SK-N-SH (cell line): ENCODE measurements around the gene PDIA5. TPM values are rescaled to one million over a fixed set of nuclear protein-coding genes. Genes with fewer than 3 reads are reported as not detected.

ENCODE experiments used
- CTCF ChIA-PET: fragments of 300-600, 350-600 bp; formaldehyde crosslinking; extraction: SDS; loops from one replicate; lab custom pipeline; 2021; lab: Yijun Ruan, JAX
- POLR2A ChIA-PET: fragments of 350-600 bp; sonication (Branson Sonifier 250); formaldehyde crosslinking; extraction: SDS; loops from one replicate; lab custom pipeline; 2020; ENCODE audit warnings: antibody characterized with exemption, inconsistent platforms; lab: Yijun Ruan, JAX
- DNase-seq: peaks from one replicate; pipeline ENCODE4 v3.0.0; 2012
- H2AFZ ChIP-seq: fragments of 200-600 bp; sonication (generic); 2 replicates; pipeline ENCODE4 v1.8.1; 2016; ENCODE audit warnings: antibody characterized with exemption, mild to moderate bottlenecking, low read depth
- H3F3A ChIP-seq: fragments of 200-600 bp; sonication (generic); replicated peaks from 2 replicates; pipeline ENCODE3; 2016; ENCODE audit warnings: antibody characterized with exemption, mild to moderate bottlenecking; ENCODE audit not compliant: insufficient read depth
- H3K27ac ChIP-seq, 2 experiments: fragments of 200-500 bp in 1 of 2; fragments of 200-600 bp in 1 of 2; sonication (Bioruptor generic) in 1 of 2; sonication (generic), shearing (Covaris generic) in 1 of 2; 2 replicates each; pipeline versions ENCODE4 v1.5.1 to v1.6.1; 2014 to 2016; ENCODE audit warnings: low read depth in 2 of 2, inconsistent platforms in 1 of 2, low read length in 1 of 2, mild to moderate bottlenecking in 1 of 2, mixed read lengths in 1 of 2
- H3K27me3 ChIP-seq: fragments of 200-600 bp; sonication (generic), shearing (Covaris generic); 2 replicates; pipeline ENCODE4 v1.6.1; 2016; ENCODE audit warnings: mixed run types; ENCODE audit not compliant: insufficient read depth
- H3K36me3 ChIP-seq, 2 experiments: fragments of 200-500 bp in 1 of 2; fragments of 200-600 bp in 1 of 2; sonication (Bioruptor generic) in 1 of 2; sonication (generic) in 1 of 2; replicated peaks in 1 of 2; 2 replicates each; pipeline versions ENCODE3 to v1.5.1; 2014 to 2016; ENCODE audit warnings: low read length in 1 of 2, mild to moderate bottlenecking in 1 of 2; ENCODE audit not compliant: insufficient read depth in 2 of 2, control insufficient read depth in 1 of 2
- H3K4me1 ChIP-seq, 2 experiments: fragments of 200-500 bp in 1 of 2; fragments of 200-600 bp in 1 of 2; sonication (Bioruptor generic) in 1 of 2; sonication (generic), shearing (Covaris generic) in 1 of 2; 2 replicates each; pipeline versions ENCODE4 v1.5.1 to v1.6.1; 2014 to 2016; ENCODE audit warnings: low read depth in 1 of 2, low read length in 1 of 2, mixed run types in 1 of 2; ENCODE audit not compliant: insufficient read depth in 2 of 2, control insufficient read depth in 1 of 2
- H3K4me2 ChIP-seq: fragments of 200-600 bp; sonication (generic), shearing (Covaris generic); 2 replicates; pipeline ENCODE4 v1.6.1; 2017; ENCODE audit warnings: mixed run types
- H3K4me3 ChIP-seq, 2 experiments: fragments of 200-500 bp in 1 of 2; fragments of 200-600 bp in 1 of 2; sonication (Bioruptor generic) in 1 of 2; sonication (generic), shearing (Covaris generic) in 1 of 2; 2 replicates each; pipeline versions ENCODE4 v1.5.1 to v1.8.1; 2014 to 2016; ENCODE audit warnings: low read depth in 2 of 2, inconsistent platforms in 1 of 2, low read length in 1 of 2, mild to moderate bottlenecking in 1 of 2, mixed read lengths in 1 of 2, moderate library complexity in 1 of 2
- H3K79me2 ChIP-seq: fragments of 200-600 bp; sonication (generic); 2 replicates; pipeline ENCODE4 v1.8.1; 2017; ENCODE audit warnings: mild to moderate bottlenecking; ENCODE audit not compliant: insufficient read depth
- H3K9ac ChIP-seq: fragments of 200-600 bp; sonication (generic); 2 replicates; pipeline ENCODE4 v1.6.1; 2017; ENCODE audit warnings: mixed run types
- H3K9me2 ChIP-seq: fragments of 200-600 bp; sonication (generic); 2 replicates; pipeline ENCODE4 v1.6.1; 2017; ENCODE audit warnings: mixed run types
- H3K9me3 ChIP-seq: fragments of 200-600 bp; sonication (generic); 2 replicates; pipeline ENCODE4 v1.6.1; 2017; ENCODE audit warnings: mixed run types, mild to moderate bottlenecking, moderate library complexity
- H4K20me1 ChIP-seq: fragments of 200-600 bp; sonication (generic); 2 replicates; pipeline ENCODE4 v1.6.1; 2017; ENCODE audit warnings: mild to moderate bottlenecking, mixed run types; ENCODE audit not compliant: insufficient read depth
- CTCF ChIP-seq: fragments of 200-600 bp; sonication (generic); IDR thresholded peaks from 2 replicates; pipeline ENCODE4 v1.6.1; 2017; ENCODE audit warnings: antibody characterized with exemption, mild to moderate bottlenecking, moderate library complexity
- ELF1 ChIP-seq: IDR thresholded peaks from 2 replicates; pipeline ENCODE4 v1.4.0; 2012
- FOSL2 ChIP-seq: IDR thresholded peaks from 2 replicates; pipeline ENCODE4 v1.4.0; 2012; ENCODE audit warnings: low read depth, mild to moderate bottlenecking, moderate library complexity, borderline replicate concordance
- GABPA ChIP-seq: IDR thresholded peaks from 2 replicates; pipeline ENCODE4 v1.4.0; 2012; ENCODE audit warnings: low read depth, mild to moderate bottlenecking
- GATA2 ChIP-seq: sonication (generic); formaldehyde crosslinking; IDR thresholded peaks from 2 replicates; pipeline ENCODE4 v1.5.0; 2020; ENCODE audit warnings: mild to moderate bottlenecking, missing genetic modification reagents
- MEF2A ChIP-seq: IDR thresholded peaks from 2 replicates; pipeline ENCODE4 v1.4.0; 2012; ENCODE audit warnings: low read depth, borderline replicate concordance
- POLR2AphosphoS5 ChIP-seq: IDR thresholded peaks from 2 replicates; pipeline ENCODE4 v1.6.1; 2012; ENCODE audit warnings: low read depth, low read length
- RCOR1 ChIP-seq: fragments of 150-350 bp; IDR thresholded peaks from 2 replicates; pipeline ENCODE4 v1.6.1; 2017; ENCODE audit warnings: antibody characterized with exemption, low read length
- RFX5 ChIP-seq: IDR thresholded peaks from 2 replicates; pipeline ENCODE4 v1.6.1; 2012; ENCODE audit warnings: mild to moderate bottlenecking, improper control_type of control experiment, low read length
- RXRA ChIP-seq: IDR thresholded peaks from 2 replicates; pipeline ENCODE4 v1.4.0; 2012; ENCODE audit warnings: low read depth, mild to moderate bottlenecking, borderline replicate concordance
- TAF1 ChIP-seq: IDR thresholded peaks from 2 replicates; pipeline ENCODE4 v1.6.1; 2012; ENCODE audit warnings: low read depth, mild to moderate bottlenecking, low read length, moderate library complexity, borderline replicate concordance
- TCF12 ChIP-seq: IDR thresholded peaks from 2 replicates; pipeline ENCODE4 v1.4.0; 2012
- TEAD4 ChIP-seq: IDR thresholded peaks from 2 replicates; pipeline ENCODE4 v1.4.0; 2012; ENCODE audit warnings: mild to moderate bottlenecking, borderline replicate concordance; ENCODE audit not compliant: insufficient read depth
- WGBS: methylation state at CpG from one replicate; pipeline ENCODE4 v1.1.6; 2017; ENCODE audit warnings: low lambda C conversion rate; 5-methylcytosine and 5-hydroxymethylcytosine counted together
- polyA plus RNA-seq, 3 experiments: library from polyadenylated mRNA; depleted of rRNA; stranded (reverse); fragments of >200 nt; gene quantifications; 2 replicates each; pipeline ENCODE4 v1.2.3, GENCODE V29; 2012
- TF ChIP-seq, protein P1 (sequence below): fragments of 150-350 bp; IDR thresholded peaks from 2 replicates; pipeline ENCODE4 v1.6.1; 2017; ENCODE audit warnings: antibody characterized with exemption, low read length, low read depth, borderline replicate concordance
- TF ChIP-seq, protein P2 (sequence below): fragments of 150-350 bp; IDR thresholded peaks from 2 replicates; pipeline ENCODE4 v1.6.1; 2016; ENCODE audit warnings: mild to moderate bottlenecking, low read depth, low read length

PDIA5 gene
- polyA plus RNA-seq, 1 of the 3 experiments (the other 2 are of a cell fraction) = 28.6 TPM

- ChIA-PET POLR2A (no interaction called here), CTCF (interaction anchor here (1.5 kb wide), 1 partner anchor 32 kb away, joined by 5 read pairs; no protein-coding TSS in a partner anchor)
- no peak overlapping the region for H2AFZ ChIP-seq
- no peaks in the 10 kb centered on the region for H3K9me3 ChIP-seq
- H3K27me3 ChIP-seq = no peaks in the 10 kb centered on the region; the same call in 1 of the 2 replicates
- H3K27ac ChIP-seq = no peak overlapping the region
- H4K20me1 ChIP-seq = no peaks in the 10 kb centered on the region
- no peak overlapping the region for H3K4me2 ChIP-seq
- H3K36me3 ChIP-seq = no peaks in the 10 kb centered on the region
- H3K4me1 ChIP-seq = peaks cover 0 to 4% of the 10 kb centered on the region in 2 experiments; a peak in 1 of 4 replicates
- no peaks in the 10 kb centered on the region for H3K79me2 ChIP-seq
- no peak overlapping the region for H3K4me3 ChIP-seq
- no peak for DNase-seq
- TF ChIP-seq MEF2A = no peak
- no peak for TF ChIP-seq TEAD4
- TF ChIP-seq RFX5 = no peak
- TF ChIP-seq ELF1 = no peak
- TF ChIP-seq, protein P1, sequence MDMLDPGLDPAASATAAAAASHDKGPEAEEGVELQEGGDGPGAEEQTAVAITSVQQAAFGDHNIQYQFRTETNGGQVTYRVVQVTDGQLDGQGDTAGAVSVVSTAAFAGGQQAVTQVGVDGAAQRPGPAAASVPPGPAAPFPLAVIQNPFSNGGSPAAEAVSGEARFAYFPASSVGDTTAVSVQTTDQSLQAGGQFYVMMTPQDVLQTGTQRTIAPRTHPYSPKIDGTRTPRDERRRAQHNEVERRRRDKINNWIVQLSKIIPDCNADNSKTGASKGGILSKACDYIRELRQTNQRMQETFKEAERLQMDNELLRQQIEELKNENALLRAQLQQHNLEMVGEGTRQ = no peak
- no peak for TF ChIP-seq FOSL2
- TF ChIP-seq TAF1 = no peak
- TF ChIP-seq GABPA = no peak
- TF ChIP-seq POLR2AphosphoS5 = no peak
- no peak for TF ChIP-seq TCF12
- no peak for TF ChIP-seq CTCF
- TF ChIP-seq, protein P2, sequence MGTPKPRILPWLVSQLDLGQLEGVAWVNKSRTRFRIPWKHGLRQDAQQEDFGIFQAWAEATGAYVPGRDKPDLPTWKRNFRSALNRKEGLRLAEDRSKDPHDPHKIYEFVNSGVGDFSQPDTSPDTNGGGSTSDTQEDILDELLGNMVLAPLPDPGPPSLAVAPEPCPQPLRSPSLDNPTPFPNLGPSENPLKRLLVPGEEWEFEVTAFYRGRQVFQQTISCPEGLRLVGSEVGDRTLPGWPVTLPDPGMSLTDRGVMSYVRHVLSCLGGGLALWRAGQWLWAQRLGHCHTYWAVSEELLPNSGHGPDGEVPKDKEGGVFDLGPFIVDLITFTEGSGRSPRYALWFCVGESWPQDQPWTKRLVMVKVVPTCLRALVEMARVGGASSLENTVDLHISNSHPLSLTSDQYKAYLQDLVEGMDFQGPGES = no peak
- TF ChIP-seq, all 33 proteins: peak for 0
- H3F3A ChIP-seq = no peaks in the 10 kb centered on the region
- no peak overlapping the region for H3K9ac ChIP-seq
- H3K9me2 ChIP-seq = no peaks in the 10 kb centered on the region
Observed at GRCh38 chr3:123060054-123060453, 6.8 kb upstream of the PDIA5 start.

DNA sequence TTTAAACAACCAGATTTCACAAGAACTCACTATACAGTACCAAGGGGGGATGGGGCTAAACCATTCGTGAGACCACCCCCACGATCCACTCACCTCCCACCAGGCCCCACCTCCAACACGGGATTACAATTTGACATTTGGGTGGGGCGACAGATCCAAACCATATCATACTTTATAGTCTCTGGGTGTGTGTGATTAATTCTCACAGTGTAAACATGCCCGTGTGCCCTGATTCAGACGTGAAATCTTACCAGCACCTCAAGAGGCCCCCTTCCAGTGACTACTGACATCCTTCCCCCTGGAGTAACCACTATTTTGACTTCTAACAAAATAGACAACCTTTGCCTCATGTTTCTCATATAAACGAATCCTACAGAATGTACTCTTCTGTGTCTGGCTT, 5.0 kb upstream of the PDIA5 start:
- ChIA-PET POLR2A (no interaction called here), CTCF (interaction anchor here (1.0 to 1.5 kb wide), 3 partner anchors 10 to 33 kb away, joined by 4 to 5 read pairs (median 5); no protein-coding TSS in a partner anchor)
- H3K27me3 ChIP-seq = no peaks in the 10 kb centered on the region; the same call in 1 of the 2 replicates
- peaks cover 0 to 4% of the 10 kb centered on the region in 2 experiments; a peak in 1 of 4 replicates for H3K4me1 ChIP-seq
- no peaks in the 10 kb centered on the region for H3K36me3 ChIP-seq
- H3K27ac ChIP-seq = no peak overlapping the region
- DNase-seq = no peak
- H3K4me2 ChIP-seq = no peak overlapping the region
- no peaks in the 10 kb centered on the region for H3K9me3 ChIP-seq
- TF ChIP-seq GATA2 = no peak
- TF ChIP-seq TEAD4 = no peak
- TF ChIP-seq RCOR1 = no peak
- TF ChIP-seq, protein P2 = no peak
- TF ChIP-seq RXRA = no peak
- 72% methylated on average over 7 of the region's 7 CpGs for WGBS
- no peak overlapping the region for H3K9ac ChIP-seq
- no peaks in the 10 kb centered on the region for H3K9me2 ChIP-seq
- no peaks in the 10 kb centered on the region for H3F3A ChIP-seq
- no peaks in the 10 kb centered on the region for H3K79me2 ChIP-seq
- no peak overlapping the region for H3K4me3 ChIP-seq
- H4K20me1 ChIP-seq = no peaks in the 10 kb centered on the region
- H2AFZ ChIP-seq = no peak overlapping the region
